Measurements from ENCODE around the gene PHF3. TPM values are rescaled to one million over a fixed set of nuclear protein-coding genes. Genes with fewer than 3 reads are reported as not detected.

The PHF3 gene
- total RNA-seq, 1 donor from 2014 or later: 33.4 TPM

GRCh38 chr6:63663147-63663955, 27.7 kb downstream of the PHF3 start:
- Histone ChIP-seq H4K20me1 (ENCODE audit: insufficient read depth, low read length) (peaks cover 44% of the 10 kb centered on the region), H3K36me3 (ENCODE audit: insufficient read depth, low read length) (no peaks in the 10 kb centered on the region), H3K79me2 (ENCODE audit: insufficient read depth, low read length) (peaks cover 89% of the 10 kb centered on the region), H3K27ac (ENCODE audit: low read depth, low read length) (peak overlapping the region; percentile 60), H3K4me3 (ENCODE audit: insufficient read depth, low read depth, low read length) (no peak overlapping the region), H3K27me3 (ENCODE audit: insufficient read depth, low read length) (no peaks in the 10 kb centered on the region), H3K4me1 (ENCODE audit: insufficient read depth, low read length) (peaks cover 10% of the 10 kb centered on the region), H2AFZ (ENCODE audit: low read depth, low read length) (no peak overlapping the region), H3K9me3 (ENCODE audit: insufficient read depth, low read depth, low read length) (no peaks in the 10 kb centered on the region), H3K9ac (ENCODE audit: low read length) (no peak overlapping the region), H3K4me2 (ENCODE audit: low read length) (peak overlapping the region; percentile 26)
- Mint-ChIP-seq H3K4me3 (ENCODE audit: unreplicated experiment) (no peak overlapping the region), H3K4me1 (ENCODE audit: low read depth, unreplicated experiment) (peaks cover 16% of the 10 kb centered on the region), H3K27me3 (ENCODE audit: low read depth, unreplicated experiment) (no peaks in the 10 kb centered on the region), H3K9me3 (ENCODE audit: unreplicated experiment) (no peaks in the 10 kb centered on the region), H3K27ac (ENCODE audit: unreplicated experiment) (peak overlapping the region; percentile 91), H3K36me3 (ENCODE audit: low read depth, unreplicated experiment) (no peaks in the 10 kb centered on the region)
- FAIRE-seq (no peak), DNase-seq (ENCODE audit: low read depth) (peak; percentile 80)
- TF ChIP-seq CTCF (IDR thresholded peaks at IDR 0.05; ENCODE audit: insufficient read depth, low read depth, low read length): no peak
- TF ChIP-seq EZH2 (IDR thresholded peaks at IDR 0.05; ENCODE audit: insufficient read depth, low read length): no peak

DNA sequence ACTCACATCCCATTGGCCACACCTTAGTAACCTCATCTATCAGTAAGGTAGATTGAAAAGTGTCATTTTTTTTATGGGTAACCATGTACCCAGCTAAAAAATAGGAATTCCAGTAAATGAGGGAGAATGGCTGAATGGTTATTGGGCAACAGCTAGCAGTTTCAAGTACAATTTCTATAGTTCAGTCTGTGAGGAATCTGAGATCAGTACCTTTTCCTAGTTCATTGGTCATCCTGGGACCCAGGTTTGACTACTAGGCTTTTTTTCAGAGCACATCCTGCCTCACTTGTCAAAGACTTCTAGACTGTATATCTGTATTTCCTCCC, 28.3 kb downstream of the PHF3 start:
- Histone ChIP-seq H3K4me2 (ENCODE audit: low read length) (peak overlapping the region; percentile 26), H3K36me3 (ENCODE audit: insufficient read depth, low read length) (no peaks in the 10 kb centered on the region), H3K27me3 (ENCODE audit: insufficient read depth, low read length) (no peaks in the 10 kb centered on the region), H3K4me3 (ENCODE audit: insufficient read depth, low read depth, low read length) (no peak overlapping the region), H3K79me2 (ENCODE audit: insufficient read depth, low read length) (peaks cover 89% of the 10 kb centered on the region), H3K9ac (ENCODE audit: low read length) (no peak overlapping the region), H3K27ac (ENCODE audit: low read depth, low read length) (peak overlapping the region; percentile 60), H4K20me1 (ENCODE audit: insufficient read depth, low read length) (peaks cover 44% of the 10 kb centered on the region), H3K4me1 (ENCODE audit: insufficient read depth, low read length) (peaks cover 10% of the 10 kb centered on the region), H2AFZ (ENCODE audit: low read depth, low read length) (no peak overlapping the region), H3K9me3 (ENCODE audit: insufficient read depth, low read depth, low read length) (no peaks in the 10 kb centered on the region)
- Mint-ChIP-seq H3K9me3 (ENCODE audit: unreplicated experiment) (no peaks in the 10 kb centered on the region), H3K36me3 (ENCODE audit: low read depth, unreplicated experiment) (no peaks in the 10 kb centered on the region), H3K27me3 (ENCODE audit: low read depth, unreplicated experiment) (no peaks in the 10 kb centered on the region), H3K4me3 (ENCODE audit: unreplicated experiment) (no peak overlapping the region), H3K27ac (ENCODE audit: unreplicated experiment) (peak overlapping the region; percentile 91), H3K4me1 (ENCODE audit: low read depth, unreplicated experiment) (peaks cover 16% of the 10 kb centered on the region)
- no peak for DNase-seq (ENCODE audit: low read depth)
- FAIRE-seq: no peak
- TF ChIP-seq CTCF (IDR thresholded peaks at IDR 0.05; ENCODE audit: insufficient read depth, low read depth, low read length) (no peak), EZH2 (IDR thresholded peaks at IDR 0.05; ENCODE audit: insufficient read depth, low read length) (no peak)

GRCh38 chr6:63671098-63671754, 35.6 kb downstream of the PHF3 start:
- H3K4me1 ChIP-seq (ENCODE audit: insufficient read depth, low read length): no peaks in the 10 kb centered on the region
- H2AFZ ChIP-seq (ENCODE audit: low read depth, low read length): no peak overlapping the region
- no peaks in the 10 kb centered on the region for H3K36me3 ChIP-seq (ENCODE audit: insufficient read depth, low read length)
- no peak overlapping the region for H3K9ac ChIP-seq (ENCODE audit: low read length)
- no peak overlapping the region for H3K27ac ChIP-seq (ENCODE audit: low read depth, low read length)
- Mint-ChIP-seq H3K36me3 (ENCODE audit: low read depth, unreplicated experiment) (no peaks in the 10 kb centered on the region), H3K9me3 (ENCODE audit: unreplicated experiment) (no peaks in the 10 kb centered on the region), H3K27ac (ENCODE audit: unreplicated experiment) (no peak overlapping the region), H3K27me3 (ENCODE audit: low read depth, unreplicated experiment) (no peaks in the 10 kb centered on the region), H3K4me3 (ENCODE audit: unreplicated experiment) (no peak overlapping the region), H3K4me1 (ENCODE audit: low read depth, unreplicated experiment) (no peaks in the 10 kb centered on the region)
- no peak overlapping the region for H3K4me2 ChIP-seq (ENCODE audit: low read length)
- H4K20me1 ChIP-seq (ENCODE audit: insufficient read depth, low read length): peaks cover 54% of the 10 kb centered on the region
- no peaks in the 10 kb centered on the region for H3K27me3 ChIP-seq (ENCODE audit: insufficient read depth, low read length)
- no peak overlapping the region for H3K4me3 ChIP-seq (ENCODE audit: insufficient read depth, low read depth, low read length)
- no peaks in the 10 kb centered on the region for H3K9me3 ChIP-seq (ENCODE audit: insufficient read depth, low read depth, low read length)
- no peak for DNase-seq (ENCODE audit: low read depth)
- H3K79me2 ChIP-seq (ENCODE audit: insufficient read depth, low read length): peaks cover 87% of the 10 kb centered on the region
- no peak for TF ChIP-seq EZH2 (IDR thresholded peaks at IDR 0.05; ENCODE audit: insufficient read depth, low read length)
- TF ChIP-seq CTCF (IDR thresholded peaks at IDR 0.05; ENCODE audit: insufficient read depth, low read depth, low read length): no peak
- no peak for FAIRE-seq

Measured in astrocyte (in vitro differentiated cells and primary cell).